HK-2 (cell line): Measurements from ENCODE around the gene MRTFB.

Experiments
- DNase-seq: peaks from one replicate; pipeline ENCODE4 v3.0.0-alpha.2; 2018; ENCODE audit not compliant: unreplicated experiment

Gene MRTFB

GRCh38 chr16:14284930-14285512 is 213.9 kb downstream of the MRTFB start:
- no peak for DNase-seq

DNA sequence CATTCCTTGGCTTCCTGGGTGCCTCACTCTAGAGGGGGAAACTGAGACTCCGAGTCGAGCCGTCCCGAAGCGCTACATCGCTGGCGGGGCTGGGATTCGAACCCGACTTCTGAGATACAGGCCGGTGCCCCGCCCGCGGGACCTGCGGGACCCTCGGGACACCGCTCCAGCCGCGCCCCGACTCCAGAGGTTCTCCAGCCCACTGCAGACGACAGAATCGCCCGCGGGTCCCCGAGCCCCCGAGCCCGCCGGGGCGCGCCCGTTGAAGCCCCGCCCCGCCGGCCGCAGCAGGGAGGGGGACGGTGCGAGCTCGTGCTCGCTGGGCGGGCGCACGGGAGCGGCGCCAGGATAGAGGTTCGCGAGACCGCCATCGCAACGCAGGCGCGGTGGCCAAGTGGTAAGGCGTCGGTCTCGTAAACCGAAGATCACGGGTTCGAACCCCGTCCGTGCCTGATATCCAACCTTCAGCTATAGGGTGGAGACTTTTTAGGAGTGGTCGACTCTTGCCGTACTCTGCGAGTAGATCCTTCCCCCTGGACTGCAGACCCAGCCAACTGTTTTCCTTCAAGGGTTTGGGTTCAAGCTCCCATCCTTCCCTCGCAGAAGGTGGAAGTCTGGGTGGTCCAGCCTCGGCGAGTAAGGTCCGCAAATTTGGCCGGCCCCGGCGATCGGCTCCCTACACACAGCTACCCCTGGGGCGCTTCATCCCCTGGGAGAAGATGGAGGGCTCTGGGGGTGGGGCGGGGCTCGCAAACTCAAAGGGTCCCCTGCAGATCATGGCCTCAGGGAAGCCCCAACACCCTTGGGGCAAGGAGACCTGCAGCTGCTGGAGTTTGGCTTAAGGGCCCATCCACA is 214.6 kb downstream of the MRTFB start:
- DNase-seq, result peak; percentile 94

- DNase-seq, result no peak
Measured at GRCh38 chr16:14286368-14287230, 215.5 kb downstream of the MRTFB start.

- no peak for DNase-seq
Measured at GRCh38 chr16:14289692-14290340, 218.7 kb downstream of the MRTFB start.

- DNase-seq, result no peak
Measured at GRCh38 chr16:14291286-14291685, 220.2 kb downstream of the MRTFB start.

DNA sequence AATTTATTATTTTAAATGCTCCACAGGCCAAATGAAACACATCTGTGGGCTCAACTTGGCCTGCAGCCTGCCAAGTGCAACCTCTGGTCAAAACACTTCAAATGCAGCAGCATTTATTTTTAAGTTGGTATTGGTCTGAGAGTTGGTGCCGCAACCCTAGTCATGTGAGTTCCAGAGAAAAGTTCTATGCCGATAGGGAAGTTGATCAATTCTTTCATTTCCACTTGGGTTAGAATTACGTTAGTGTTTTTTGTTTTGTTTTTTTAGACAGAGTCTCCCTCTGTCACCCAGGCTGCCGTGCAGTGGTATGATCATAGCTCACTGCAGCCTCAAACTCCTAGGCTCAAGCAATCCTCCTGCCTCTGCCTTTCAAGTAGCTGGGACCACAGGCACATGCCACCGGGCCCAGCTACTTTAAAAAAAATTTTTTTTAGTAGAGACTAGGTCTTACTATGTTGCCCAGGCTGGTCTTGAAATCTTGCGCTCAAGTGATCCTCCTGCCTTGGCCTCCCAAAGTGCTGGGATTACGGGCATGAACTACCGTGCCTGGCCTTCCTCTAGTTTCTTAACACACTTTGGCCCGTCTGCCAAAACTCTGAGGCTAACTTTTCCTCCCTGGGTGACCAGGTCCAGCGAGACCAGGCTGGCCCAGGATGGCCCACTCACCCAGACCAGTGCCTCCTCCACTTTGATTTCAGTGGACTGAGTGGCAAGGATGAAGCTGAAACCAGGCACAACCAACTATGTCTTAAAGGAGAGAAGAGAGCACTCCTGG is 221.1 kb downstream of the MRTFB start:
- DNase-seq, result no peak

- DNase-seq, result no peak
Measured at GRCh38 chr16:14296663-14297062, 225.5 kb downstream of the MRTFB start.

DNA sequence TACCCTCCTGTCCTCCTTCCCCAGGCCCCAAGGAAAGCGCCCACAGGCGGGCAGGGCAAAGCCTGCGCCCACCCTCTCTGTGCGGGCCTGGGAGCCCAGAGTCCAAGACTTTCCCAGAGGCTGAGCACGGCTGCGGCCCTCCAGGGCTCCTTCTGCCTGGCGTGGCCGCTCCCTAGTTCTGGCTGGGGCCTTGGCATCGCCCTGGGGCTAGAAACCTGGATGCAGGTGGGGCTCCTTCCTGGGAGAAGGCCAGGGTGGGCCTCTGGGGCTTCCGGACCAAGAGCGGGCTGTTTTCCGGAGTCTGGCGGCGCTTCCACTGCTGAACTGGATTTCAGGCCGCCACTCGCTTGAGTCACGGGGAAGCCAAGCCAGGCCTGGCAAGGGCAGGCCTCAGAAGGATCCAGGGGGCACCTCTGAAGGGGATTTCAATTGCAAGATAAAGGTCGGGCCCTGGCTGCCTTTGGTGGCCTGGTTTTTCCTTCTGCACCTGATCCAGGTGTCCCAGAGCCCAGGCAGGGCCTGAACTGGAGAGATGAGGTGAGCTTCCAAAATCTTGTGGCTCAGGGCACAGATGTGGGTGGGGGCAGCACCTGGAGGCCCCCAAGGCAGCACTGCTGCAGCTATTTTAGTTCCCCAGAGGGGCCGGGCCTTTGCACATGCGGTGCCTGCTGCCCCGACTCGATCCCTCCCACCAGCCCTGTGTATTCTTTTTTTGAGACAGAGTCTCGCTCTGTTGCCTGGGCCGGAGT is 227.4 kb downstream of the MRTFB start:
- no peak for DNase-seq

GRCh38 chr16:14300705-14301168 is 229.6 kb downstream of the MRTFB start:
- DNase-seq, result peak; percentile 65

DNA sequence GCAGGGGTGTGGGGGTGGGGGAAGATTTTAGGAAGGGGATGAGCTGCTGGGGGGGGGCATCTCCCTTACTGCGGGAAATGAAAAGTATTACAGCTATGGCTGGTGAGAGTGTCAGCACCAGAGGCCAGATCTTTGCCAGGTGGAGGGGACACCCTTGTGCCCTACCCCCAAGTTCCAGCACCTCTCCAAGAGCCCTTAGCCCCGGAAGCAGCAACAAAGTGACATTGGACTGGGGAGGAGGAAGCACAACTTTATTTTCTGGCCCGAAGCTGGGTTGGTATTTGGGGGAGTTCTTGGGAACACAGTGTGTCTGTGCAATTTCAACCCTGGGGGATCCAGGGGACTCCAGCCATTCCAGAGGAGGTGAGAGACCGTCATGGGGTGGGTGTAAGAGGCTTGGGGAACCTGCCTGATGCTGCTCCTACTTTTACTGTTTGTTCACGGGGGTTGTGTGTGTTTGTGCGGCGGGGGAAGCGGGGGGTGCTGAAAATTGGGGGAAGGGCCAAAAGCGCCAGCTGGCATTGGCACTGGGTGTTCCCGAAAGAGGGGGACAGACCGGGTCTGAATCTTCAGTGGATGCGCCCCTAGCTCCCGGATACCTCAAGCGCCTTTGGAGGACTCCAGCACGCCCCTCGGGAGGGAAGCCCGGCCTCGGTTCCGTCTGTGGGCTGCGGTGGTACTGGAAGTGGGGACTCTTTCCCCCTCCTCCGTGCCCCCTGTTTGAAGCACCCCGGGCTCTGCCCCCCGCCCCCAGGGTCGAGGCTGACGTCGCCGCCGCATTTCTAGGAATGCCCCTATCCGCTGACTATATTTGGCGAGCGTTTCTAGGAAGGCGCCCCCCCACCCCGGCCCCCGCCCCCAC is 230.3 kb downstream of the MRTFB start:
- DNase-seq, result peak; percentile 36

GRCh38 chr16:14302031-14302398 is 230.9 kb downstream of the MRTFB start:
- DNase-seq, result peak; percentile 73

DNA sequence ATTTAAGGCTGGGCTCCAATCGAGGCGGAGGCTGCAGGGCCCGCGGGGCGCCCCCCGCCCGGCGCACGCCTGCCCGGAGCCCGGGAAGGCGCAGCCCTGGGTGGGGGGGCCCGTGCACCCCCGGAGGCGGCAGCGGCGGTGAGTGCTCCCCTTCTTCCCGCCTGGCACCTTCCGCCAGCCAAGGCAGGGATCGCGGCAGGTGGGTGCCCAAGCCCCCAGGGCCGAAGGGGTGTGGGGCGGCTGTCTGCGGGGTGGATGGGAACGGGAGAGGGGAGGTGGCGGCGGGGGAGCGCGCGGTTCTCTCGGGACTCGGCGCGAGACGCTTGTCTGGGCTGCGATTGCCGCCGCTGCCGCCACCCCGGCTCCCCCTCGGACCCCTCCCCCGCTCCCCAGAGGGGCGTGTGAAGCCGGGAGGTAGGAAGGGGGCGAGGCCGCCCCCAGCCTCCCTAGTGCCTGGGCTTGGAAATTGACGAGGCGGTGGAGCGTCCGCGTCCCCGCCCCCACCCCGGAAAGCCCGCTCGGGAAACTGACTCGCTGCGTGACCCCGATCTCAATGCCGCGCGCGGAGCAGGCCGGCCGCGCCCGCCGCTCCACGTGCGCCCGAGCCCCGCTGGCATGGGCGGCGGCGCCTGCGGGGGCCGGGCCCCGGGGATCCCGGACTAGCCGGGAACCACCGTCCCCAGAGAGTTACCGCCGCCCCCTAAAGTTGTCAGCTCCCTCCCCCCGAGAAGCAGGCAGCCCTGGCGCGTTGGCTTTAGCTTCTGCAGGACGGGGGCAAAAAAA is 231.5 kb downstream of the MRTFB start:
- DNase-seq, result peak; percentile 22

DNA sequence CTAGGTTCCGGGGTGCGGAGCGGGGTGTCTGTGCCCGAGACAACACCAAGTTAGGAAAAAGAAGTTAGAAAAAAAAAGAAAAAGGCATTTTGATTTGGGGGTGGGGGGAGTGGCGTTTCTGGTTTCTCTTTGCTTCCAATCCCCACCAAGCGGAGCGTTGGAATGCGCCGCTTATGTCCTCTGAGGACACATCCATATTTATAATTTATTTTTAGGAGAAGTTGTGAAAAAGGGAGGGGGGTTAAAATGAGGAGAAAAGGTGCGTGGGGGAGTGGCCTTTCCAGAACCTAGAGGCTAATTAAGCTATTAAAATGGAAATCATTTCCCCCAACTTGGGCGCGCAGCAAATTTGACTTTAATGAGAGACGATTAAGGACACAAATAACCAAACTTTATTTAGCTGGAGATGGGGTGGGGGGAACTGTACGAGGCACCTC is 232.1 kb downstream of the MRTFB start:
- DNase-seq, result no peak

DNA sequence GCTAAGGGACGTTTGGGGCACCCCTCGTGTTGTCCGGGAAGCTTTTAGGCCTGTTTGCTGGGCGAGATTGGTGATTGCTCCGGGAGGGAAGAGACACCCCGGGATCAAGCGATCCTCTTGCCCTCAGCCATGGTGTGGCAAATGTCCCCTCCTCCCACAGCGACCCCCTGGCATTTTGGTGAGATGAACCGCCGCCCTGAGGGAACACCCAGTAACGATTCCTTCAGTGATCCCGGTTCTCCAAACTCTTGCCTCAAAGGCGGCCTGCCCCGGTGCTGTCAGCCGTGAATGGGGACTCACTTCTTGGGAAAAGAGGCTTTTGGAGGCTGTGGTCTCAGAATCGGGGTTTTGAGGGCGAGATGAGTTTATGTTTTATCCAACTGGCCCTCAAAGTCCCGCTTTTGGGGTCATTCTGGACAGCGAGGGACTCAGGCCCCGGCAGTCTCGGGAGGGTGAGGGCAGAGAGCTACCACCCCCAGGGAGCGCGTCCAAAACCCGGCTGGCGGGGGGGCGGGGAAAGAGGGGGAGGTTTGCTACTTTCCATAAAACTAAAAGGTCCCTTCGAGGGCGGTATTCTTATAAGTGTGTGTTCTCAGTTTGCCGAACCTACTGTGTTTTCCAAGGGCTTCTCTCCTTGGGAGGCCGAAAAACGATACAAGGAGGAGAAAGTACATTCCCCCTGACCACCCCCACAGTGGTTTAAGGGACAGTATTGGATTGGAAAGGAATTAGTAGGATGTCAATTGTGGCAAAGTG is 232.7 kb downstream of the MRTFB start:
- no peak for DNase-seq

- no peak for DNase-seq
Measured at GRCh38 chr16:14304891-14305460, 233.9 kb downstream of the MRTFB start.

GRCh38 chr16:14306485-14307058 is 235.5 kb downstream of the MRTFB start:
- DNase-seq, result no peak

GRCh38 chr16:14307059-14307526 is 236.0 kb downstream of the MRTFB start:
- DNase-seq, result no peak
